GM12874 (cell line): ENCODE results near the gene TAF11L2.
"Not testable (repeated sequence)": the region's sequence is repeated elsewhere in the genome, so short reads cannot be mapped to it uniquely, and the experiment has no call there.

Experiments
- CTCF ChIP-seq: IDR thresholded peaks from 2 replicates; pipeline ENCODE4 v1.5.1; 2011; ENCODE audit warnings: low read depth, mild to moderate bottlenecking, control low read depth, low read length, moderate library complexity; ENCODE audit not compliant: insufficient read depth

TAF11L2 gene

GRCh38 chr5:17497931-17498330, at the start of gene TAF11L2:
TAF11L2 (plus strand) TSS chr5:17498231.
- TF ChIP-seq CTCF, result not testable (repeated sequence)

- TF ChIP-seq CTCF, result no peak
Measured at GRCh38 chr5:17448877-17449276, 49.2 kb upstream of the TAF11L2 start.

- TF ChIP-seq CTCF, result no peak
Measured at GRCh38 chr5:17452936-17453335, 45.1 kb upstream of the TAF11L2 start.

- no peak for TF ChIP-seq CTCF
Measured at GRCh38 chr5:17455942-17456341, 42.1 kb upstream of the TAF11L2 start.

- TF ChIP-seq CTCF, result no peak
Measured at GRCh38 chr5:17461793-17462192, 36.2 kb upstream of the TAF11L2 start.

GRCh38 chr5:17463653-17464052, 34.4 kb upstream of the TAF11L2 start:
- no peak for TF ChIP-seq CTCF

GRCh38 chr5:17470064-17470463, 28.0 kb upstream of the TAF11L2 start:
- no peak for TF ChIP-seq CTCF

- TF ChIP-seq CTCF, result no peak
Measured at GRCh38 chr5:17477043-17477442, 21.0 kb upstream of the TAF11L2 start.
